Neural progenitor cell (in vitro differentiated cells): Measurements from ENCODE around the gene ADARB2.

Source experiments
- EZH2 ChIP-seq: fragments of 200-600 bp; sonication (generic); IDR thresholded peaks from 2 replicates; pipeline ENCODE4 v1.6.1; 2017; ENCODE audit warnings: antibody characterized with exemption, mild to moderate bottlenecking, moderate library complexity
- EZH2phosphoT487 ChIP-seq: fragments of 200-600 bp; sonication (generic); IDR thresholded peaks from 2 replicates; pipeline ENCODE4 v1.6.1; 2017; ENCODE audit warnings: antibody characterized with exemption
- TF ChIP-seq, protein P1 (sequence below): fragments of 200-600 bp; sonication (generic); IDR thresholded peaks from 2 replicates; pipeline ENCODE4 v1.5.1; 2017; ENCODE audit warnings: antibody characterized with exemption, mild to moderate bottlenecking

DNA sequence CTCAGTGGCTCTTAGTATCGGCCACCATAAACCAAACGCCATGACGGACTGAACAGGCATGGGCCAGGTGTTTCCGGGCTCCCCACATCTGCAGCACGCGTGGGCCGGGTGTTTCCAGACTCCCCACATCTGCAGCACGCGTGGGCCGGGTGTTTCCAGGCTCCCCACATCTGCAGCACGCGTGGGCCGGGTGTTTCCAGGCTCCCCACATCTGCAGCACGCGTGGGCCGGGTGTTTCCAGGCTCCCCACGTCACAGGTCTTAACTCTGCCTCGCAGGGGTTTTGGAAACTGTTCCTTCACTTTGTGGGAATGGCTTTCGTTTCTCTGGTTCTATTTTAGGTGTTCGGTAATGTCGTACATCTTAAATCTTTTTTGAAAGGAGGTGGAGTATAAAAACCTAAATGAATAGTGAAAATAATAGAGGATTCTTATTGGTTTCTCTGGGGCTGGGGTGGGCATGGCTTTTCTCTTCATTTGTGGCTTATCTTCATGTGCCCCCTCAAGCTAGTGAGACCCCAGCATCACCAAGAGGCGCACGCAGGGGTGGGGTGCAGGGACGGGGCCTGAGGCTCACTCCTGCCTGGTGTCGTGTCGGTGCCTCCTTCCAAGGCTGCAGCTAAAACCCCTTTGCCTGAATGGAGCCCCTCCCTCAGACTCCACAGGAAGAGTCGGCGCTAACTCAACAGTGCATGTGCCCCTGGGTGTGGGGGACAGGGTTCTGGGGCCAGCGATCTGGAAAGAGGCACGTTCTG is 554.9 kb downstream of the ADARB2 start:
- TF ChIP-seq, protein P1, sequence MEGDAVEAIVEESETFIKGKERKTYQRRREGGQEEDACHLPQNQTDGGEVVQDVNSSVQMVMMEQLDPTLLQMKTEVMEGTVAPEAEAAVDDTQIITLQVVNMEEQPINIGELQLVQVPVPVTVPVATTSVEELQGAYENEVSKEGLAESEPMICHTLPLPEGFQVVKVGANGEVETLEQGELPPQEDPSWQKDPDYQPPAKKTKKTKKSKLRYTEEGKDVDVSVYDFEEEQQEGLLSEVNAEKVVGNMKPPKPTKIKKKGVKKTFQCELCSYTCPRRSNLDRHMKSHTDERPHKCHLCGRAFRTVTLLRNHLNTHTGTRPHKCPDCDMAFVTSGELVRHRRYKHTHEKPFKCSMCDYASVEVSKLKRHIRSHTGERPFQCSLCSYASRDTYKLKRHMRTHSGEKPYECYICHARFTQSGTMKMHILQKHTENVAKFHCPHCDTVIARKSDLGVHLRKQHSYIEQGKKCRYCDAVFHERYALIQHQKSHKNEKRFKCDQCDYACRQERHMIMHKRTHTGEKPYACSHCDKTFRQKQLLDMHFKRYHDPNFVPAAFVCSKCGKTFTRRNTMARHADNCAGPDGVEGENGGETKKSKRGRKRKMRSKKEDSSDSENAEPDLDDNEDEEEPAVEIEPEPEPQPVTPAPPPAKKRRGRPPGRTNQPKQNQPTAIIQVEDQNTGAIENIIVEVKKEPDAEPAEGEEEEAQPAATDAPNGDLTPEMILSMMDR = no peak
- TF ChIP-seq EZH2 (no peak), EZH2phosphoT487 (no peak)
